HEK293 (cell line): Measurements from ENCODE around the gene SAP30.

Source experiments
- CTCF ChIA-PET: fragments of 350-600 bp; formaldehyde crosslinking; extraction: SDS; loops from one replicate; lab custom pipeline; 2021; ENCODE audit warnings: antibody characterized with exemption; lab: Yijun Ruan, JAX
- POLR2A ChIA-PET: fragments of 300-600 bp; formaldehyde crosslinking; extraction: SDS; loops from one replicate; lab custom pipeline; 2020; ENCODE audit warnings: antibody characterized with exemption, inconsistent platforms; lab: Yijun Ruan, JAX
- H3K27ac ChIP-seq: fragments of 200-500 bp; sonication (Bioruptor generic); 2 replicates; pipeline ENCODE4 v1.5.1; 2014; ENCODE audit warnings: low read depth, low read length, control low read depth, inconsistent platforms; ENCODE audit errors: extremely low read depth
- H3K36me3 ChIP-seq, 2 experiments: fragments of 200-500 bp in 1 of 2; sonication (Bioruptor generic) in 1 of 2; 1 replicate in 1 of 2; 2 replicates in 1 of 2; pipeline ENCODE4 v1.5.1; 2014 to 2017; ENCODE audit warnings: inconsistent platforms in 2 of 2, low read length in 2 of 2; ENCODE audit not compliant: control insufficient read depth in 2 of 2, insufficient read depth in 1 of 2
- H3K4me1 ChIP-seq: fragments of 200-500 bp; sonication (Bioruptor generic); 2 replicates; pipeline ENCODE4 v1.5.1; 2014; ENCODE audit warnings: mild to moderate bottlenecking, low read length, inconsistent platforms; ENCODE audit not compliant: control insufficient read depth, insufficient read depth
- H3K4me3 ChIP-seq: 2 replicates; pipeline ENCODE4 v1.5.1; 2011; ENCODE audit warnings: low read depth, mild to moderate bottlenecking, control low read depth, low read length, moderate library complexity
- H3K9me3 ChIP-seq: fragments of 200-500 bp; sonication (Bioruptor generic); 2 replicates; pipeline ENCODE4 v1.5.1; 2014; ENCODE audit warnings: low read depth, low read length, inconsistent platforms; ENCODE audit not compliant: control insufficient read depth, insufficient read depth
- BCL11A ChIP-seq: fragments of 450-650 bp; formaldehyde crosslinking; IDR thresholded peaks from 2 replicates; pipeline ENCODE4 v1.5.1; 2016; ENCODE audit warnings: low read depth, missing biosample characterization, missing genetic modification characterization
- GFI1B ChIP-seq: fragments of 450-650 bp; formaldehyde crosslinking; IDR thresholded peaks from 2 replicates; pipeline ENCODE4 v1.5.1; 2016; ENCODE audit warnings: missing biosample characterization, missing genetic modification characterization
- HOXC10 ChIP-seq: sonication (generic); formaldehyde crosslinking; IDR thresholded peaks from 2 replicates; pipeline ENCODE4 v1.8.1; 2023; ENCODE audit warnings: mild to moderate bottlenecking, missing genetic modification reagents
- HOXD13 ChIP-seq: sonication (generic); formaldehyde crosslinking; IDR thresholded peaks from 2 replicates; pipeline ENCODE4 v1.8.0; 2022; ENCODE audit warnings: missing genetic modification reagents, borderline replicate concordance
- KLF1 ChIP-seq: fragments of 450-650 bp; formaldehyde crosslinking; IDR thresholded peaks from 2 replicates; pipeline ENCODE4 v1.5.1; 2016; ENCODE audit warnings: missing biosample characterization, missing genetic modification characterization
- KLF16 ChIP-seq: fragments of 450-650 bp; formaldehyde crosslinking; IDR thresholded peaks from 2 replicates; pipeline ENCODE4 v1.5.1; 2017; ENCODE audit warnings: missing biosample characterization, missing genetic modification characterization
- PATZ1 ChIP-seq: fragments of 450-650 bp; formaldehyde crosslinking; IDR thresholded peaks from 2 replicates; pipeline ENCODE4 v1.5.1; 2016; ENCODE audit warnings: missing biosample characterization, missing genetic modification characterization
- SALL2 ChIP-seq: fragments of 450-650 bp; formaldehyde crosslinking; IDR thresholded peaks from 2 replicates; pipeline ENCODE4 v1.5.0; 2017; ENCODE audit warnings: missing biosample characterization, mild to moderate bottlenecking, missing genetic modification characterization, borderline replicate concordance
- SP2 ChIP-seq: fragments of 450-650 bp; formaldehyde crosslinking; IDR thresholded peaks from 2 replicates; pipeline ENCODE4 v1.5.1; 2016; ENCODE audit warnings: missing biosample characterization, missing genetic modification characterization
- SP3 ChIP-seq: fragments of 450-650 bp; formaldehyde crosslinking; IDR thresholded peaks from 2 replicates; pipeline ENCODE4 v1.5.1; 2016; ENCODE audit warnings: missing biosample characterization, missing genetic modification characterization
- TCF7L2 ChIP-seq: IDR thresholded peaks from 2 replicates; pipeline ENCODE4 v1.6.1; 2011; ENCODE audit warnings: low read depth, mild to moderate bottlenecking, inconsistent platforms, low read length, moderate library complexity, borderline replicate concordance
- ZBTB48 ChIP-seq: fragments of 450-650 bp; formaldehyde crosslinking; IDR thresholded peaks from 2 replicates; pipeline ENCODE4 v1.5.1; 2016; ENCODE audit warnings: missing biosample characterization, missing genetic modification characterization
- ZNF155 ChIP-seq: fragments of 450-650 bp; formaldehyde crosslinking; IDR thresholded peaks from 2 replicates; pipeline ENCODE4 v1.5.1; 2016; ENCODE audit warnings: missing biosample characterization, missing genetic modification characterization
- ZNF19 ChIP-seq: fragments of 450-650 bp; formaldehyde crosslinking; IDR thresholded peaks from 2 replicates; pipeline ENCODE4; 2016; ENCODE audit warnings: missing biosample characterization, missing genetic modification characterization, low read depth
- ZNF211 ChIP-seq: fragments of 450-650 bp; formaldehyde crosslinking; IDR thresholded peaks from 2 replicates; pipeline ENCODE4 v1.5.1; 2016; ENCODE audit warnings: low read depth, missing biosample characterization, missing genetic modification characterization
- ZNF221 ChIP-seq: fragments of 450-650 bp; formaldehyde crosslinking; IDR thresholded peaks from 2 replicates; pipeline ENCODE4 v1.5.1; 2017; ENCODE audit warnings: missing biosample characterization, missing genetic modification characterization, borderline replicate concordance
- ZNF239 ChIP-seq: fragments of 450-650 bp; formaldehyde crosslinking; IDR thresholded peaks from 2 replicates; pipeline ENCODE4 v1.5.1; 2016; ENCODE audit warnings: missing biosample characterization, missing genetic modification characterization
- ZNF280C ChIP-seq: fragments of 450-650 bp; formaldehyde crosslinking; IDR thresholded peaks from 2 replicates; pipeline ENCODE4 v1.5.1; 2016; ENCODE audit warnings: missing biosample characterization, missing genetic modification characterization
- ZNF394 ChIP-seq: fragments of 450-650 bp; formaldehyde crosslinking; IDR thresholded peaks from 2 replicates; pipeline ENCODE4 v1.5.1; 2016; ENCODE audit warnings: missing biosample characterization, missing genetic modification characterization, mild to moderate bottlenecking, moderate library complexity, borderline replicate concordance
- ZNF433 ChIP-seq: fragments of 450-650 bp; formaldehyde crosslinking; IDR thresholded peaks from 2 replicates; pipeline ENCODE4 v1.5.1; 2016; ENCODE audit warnings: missing biosample characterization, missing genetic modification characterization, low read depth
- ZNF488 ChIP-seq: fragments of 450-650 bp; formaldehyde crosslinking; IDR thresholded peaks from 2 replicates; pipeline ENCODE4 v1.5.1; 2016; ENCODE audit warnings: missing biosample characterization, missing genetic modification characterization
- ZNF580 ChIP-seq: fragments of 450-650 bp; formaldehyde crosslinking; IDR thresholded peaks from 2 replicates; pipeline ENCODE4 v1.5.1; 2016; ENCODE audit warnings: missing biosample characterization, missing genetic modification characterization
- ZNF623 ChIP-seq: fragments of 450-650 bp; formaldehyde crosslinking; IDR thresholded peaks from 2 replicates; pipeline ENCODE4 v1.5.1; 2016; ENCODE audit warnings: missing biosample characterization, missing genetic modification characterization
- ZNF654 ChIP-seq: fragments of 450-650 bp; formaldehyde crosslinking; IDR thresholded peaks from 2 replicates; pipeline ENCODE4 v1.5.1; 2016; ENCODE audit warnings: low read depth, missing biosample characterization, missing genetic modification characterization
- ZNF658 ChIP-seq: fragments of 450-650 bp; formaldehyde crosslinking; IDR thresholded peaks from 2 replicates; pipeline ENCODE4; 2016; ENCODE audit warnings: missing biosample characterization, missing genetic modification characterization
- ZNF704 ChIP-seq: fragments of 450-650 bp; formaldehyde crosslinking; IDR thresholded peaks from 2 replicates; pipeline ENCODE4 v1.5.1; 2016; ENCODE audit warnings: missing biosample characterization, missing genetic modification characterization
- ZNF76 ChIP-seq: fragments of 450-650 bp; formaldehyde crosslinking; IDR thresholded peaks from 2 replicates; pipeline ENCODE4; 2016; ENCODE audit warnings: low read depth, missing biosample characterization, missing genetic modification characterization, borderline replicate concordance
- ZSCAN23 ChIP-seq: fragments of 450-650 bp; formaldehyde crosslinking; IDR thresholded peaks from 2 replicates; pipeline ENCODE4 v1.5.1; 2016; ENCODE audit warnings: missing biosample characterization, missing genetic modification characterization
- ZSCAN30 ChIP-seq: fragments of 450-650 bp; IDR thresholded peaks from 2 replicates; pipeline ENCODE4 v1.5.1; 2018; ENCODE audit warnings: missing biosample characterization, mild to moderate bottlenecking, missing genetic modification characterization, moderate library complexity
- ZSCAN4 ChIP-seq: fragments of 450-650 bp; formaldehyde crosslinking; IDR thresholded peaks from 2 replicates; pipeline ENCODE4 v1.5.1; 2017; ENCODE audit warnings: missing biosample characterization, missing genetic modification characterization

SAP30 gene

GRCh38 chr4:173397604-173398003 is 26.9 kb downstream of the SAP30 start (continued):
- TF ChIP-seq ZSCAN4 (tag by site-specific recombination) (no peak), ZNF76 (tag by site-specific recombination) (no peak)

- Histone ChIP-seq H3K27ac (no peak overlapping the region), H3K4me3 (no peak overlapping the region)
- CTCF ChIA-PET = interaction anchor here (0.6 to 0.8 kb wide), 2 partner anchors 15 to 16 kb away, joined by 3 read pairs; no protein-coding TSS in a partner anchor
These were observed 27.5 kb downstream of the SAP30 start for GRCh38 chr4:173398220-173398619.

GRCh38 chr4:173398779-173399415 is 28.1 kb downstream of the SAP30 start, which contains the start of gene SCRG1:
Gene SCRG1, minus strand, starts transcription at chr4:173399116. Its CDS starts 7,702 bp downstream, at chr4:173391414.
- H3K4me1 ChIP-seq = no peaks in the 10 kb centered on the region
- H3K36me3 ChIP-seq = no peaks in the 10 kb centered on the region
- no peak within 1 kb of the TSS for H3K4me3 ChIP-seq
- ChIA-PET CTCF (interaction anchor here (0.7 to 1.0 kb wide), 2 partner anchors 14 to 30 kb away, joined by 3 read pairs; no protein-coding TSS in a partner anchor), POLR2A (no interaction called here)
- H3K27ac ChIP-seq = no peak within 1 kb of the TSS
- H3K9me3 ChIP-seq = no peaks in the 10 kb centered on the region
- TF ChIP-seq ZNF704 (tag by site-specific recombination) (no peak), ZNF280C (tag by site-specific recombination) (no peak), ZSCAN23 (tag by site-specific recombination) (no peak), ZNF394 (no peak), ZNF211 (no peak), KLF1 (tag by site-specific recombination) (no peak), ZNF580 (tag by site-specific recombination) (no peak), KLF16 (tag by site-specific recombination) (no peak), ZNF239 (tag by site-specific recombination) (no peak), SP2 (tag by site-specific recombination) (no peak), GFI1B (tag by site-specific recombination) (no peak)

More at GRCh38 chr4:173398220-173398619, 27.5 kb downstream of the SAP30 start:
- Histone ChIP-seq H3K36me3 (no peaks in the 10 kb centered on the region), H3K9me3 (no peaks in the 10 kb centered on the region), H3K4me1 (no peaks in the 10 kb centered on the region)
- TF ChIP-seq PATZ1 (tag by site-specific recombination) = no peak
- TF ChIP-seq ZNF221 (tag by site-specific recombination) = no peak
- TF ChIP-seq HOXC10 (CRISPR knock-in tag) = no peak
- no peak for TF ChIP-seq TCF7L2
- no peak for TF ChIP-seq ZSCAN23 (tag by site-specific recombination)
- no peak for TF ChIP-seq SP3 (tag by site-specific recombination)
- TF ChIP-seq SALL2 (tag by site-specific recombination) = no peak
- TF ChIP-seq HOXD13 (CRISPR knock-in tag) = no peak
- no peak for TF ChIP-seq ZBTB48
- TF ChIP-seq ZNF654 = no peak
- no peak for TF ChIP-seq ZNF658
- TF ChIP-seq ZSCAN30 = no peak
- no peak for TF ChIP-seq ZNF433
- no peak for TF ChIP-seq ZNF623 (tag by site-specific recombination)
- no peak for TF ChIP-seq ZNF488
- TF ChIP-seq ZNF580 (tag by site-specific recombination) = no peak
- no peak for TF ChIP-seq BCL11A (tag by site-specific recombination)
- TF ChIP-seq ZNF19 (tag by site-specific recombination) = no peak
- TF ChIP-seq ZNF155 = no peak
- TF ChIP-seq, all 188 proteins: peak for 0
- POLR2A ChIA-PET = no interaction called here
